Measurements from ENCODE around the gene TXNRD1.

GRCh38 chr12:104352106-104352713 lies 136.6 kb downstream of the TXNRD1 start:
- no peak for TF ChIP-seq CTCF (IDR thresholded peaks at IDR 0.05)
- TF ChIP-seq POLR2A (IDR thresholded peaks at IDR 0.05): no peak
- no peak for TF ChIP-seq EP300 (IDR thresholded peaks at IDR 0.05)
